HEK293T (cell line): Measurements from ENCODE around the gene PHC2.

Source experiments
- CTCF ChIA-PET: fragments of 350-600 bp; formaldehyde crosslinking; extraction: SDS; loops from one replicate; lab custom pipeline; 2021; ENCODE audit warnings: antibody characterized with exemption, inconsistent platforms; lab: Yijun Ruan, JAX
- POLR2A ChIA-PET: fragments of 350-600 bp; formaldehyde crosslinking; extraction: SDS; loops from one replicate; lab custom pipeline; 2020; ENCODE audit warnings: antibody characterized with exemption, inconsistent platforms; lab: Yijun Ruan, JAX
- DNase-seq: peaks from one replicate; pipeline ENCODE4 v3.0.0; 2012; ENCODE audit warnings: mixed read lengths; ENCODE audit errors: extremely low spot score
- ARNT ChIP-seq: fragments of 450-650 bp; IDR thresholded peaks from 2 replicates; pipeline ENCODE4 v1.6.1; 2017; ENCODE audit warnings: mild to moderate bottlenecking
- BHLHE40 ChIP-seq: fragments of 450-650 bp; IDR thresholded peaks from 2 replicates; pipeline ENCODE4 v1.6.1; 2016; ENCODE audit warnings: mild to moderate bottlenecking, moderate library complexity, borderline replicate concordance
- CTBP1 ChIP-seq: fragments of 450-650 bp; IDR thresholded peaks from 2 replicates; pipeline ENCODE4 v1.6.1; 2016; ENCODE audit warnings: borderline replicate concordance
- ELF4 ChIP-seq: fragments of 450-650 bp; IDR thresholded peaks from 2 replicates; pipeline ENCODE4 v1.6.1; 2017; ENCODE audit warnings: antibody characterized with exemption
- FOXA1 ChIP-seq: fragments of 450-650 bp; IDR thresholded peaks from 2 replicates; pipeline ENCODE4 v1.6.1; 2016; ENCODE audit warnings: mild to moderate bottlenecking
- FOXK2 ChIP-seq: fragments of 450-650 bp; IDR thresholded peaks from 2 replicates; pipeline ENCODE4 v1.6.1; 2016; ENCODE audit warnings: mild to moderate bottlenecking
- FOXM1 ChIP-seq: fragments of 450-650 bp; IDR thresholded peaks from 2 replicates; pipeline ENCODE4 v1.6.1; 2017; ENCODE audit warnings: mild to moderate bottlenecking, borderline replicate concordance
- HDGF ChIP-seq: fragments of 450-650 bp; IDR thresholded peaks from 2 replicates; pipeline ENCODE4 v1.6.1; 2017; ENCODE audit warnings: antibody characterized with exemption, borderline replicate concordance
- L3MBTL2 ChIP-seq: fragments of 450-650 bp; conservative IDR thresholded peaks from 2 replicates; pipeline ENCODE4 v1.6.1; 2016; ENCODE audit warnings: mild to moderate bottlenecking
- LEF1 ChIP-seq: fragments of 450-650 bp; IDR thresholded peaks from 2 replicates; pipeline ENCODE4 v1.6.1; 2017; ENCODE audit warnings: mild to moderate bottlenecking, borderline replicate concordance
- NFRKB ChIP-seq: fragments of 450-650 bp; IDR thresholded peaks from 2 replicates; pipeline ENCODE4 v1.6.1; 2016; ENCODE audit warnings: mild to moderate bottlenecking, moderate library complexity
- PKNOX1 ChIP-seq: fragments of 450-650 bp; IDR thresholded peaks from 2 replicates; pipeline ENCODE4 v1.6.1; 2016
- SP1 ChIP-seq: fragments of 450-650 bp; IDR thresholded peaks from 2 replicates; pipeline ENCODE4 v1.6.1; 2017
- SUZ12 ChIP-seq: fragments of 450-650 bp; IDR thresholded peaks from 2 replicates; pipeline ENCODE4 v1.6.1; 2016; ENCODE audit warnings: mild to moderate bottlenecking
- TARDBP ChIP-seq: fragments of 450-650 bp; IDR thresholded peaks from 2 replicates; pipeline ENCODE4 v1.6.1; 2016
- ZNF384 ChIP-seq: fragments of 450-650 bp; IDR thresholded peaks from 2 replicates; pipeline ENCODE4 v1.6.1; 2016

Gene PHC2

GRCh38 chr1:33378524-33378923 is 52.4 kb downstream of the PHC2 start:
- TF ChIP-seq ELF4 (no peak), CTBP1 (no peak), TARDBP (no peak), BHLHE40 (no peak), HDGF (no peak), L3MBTL2 (no peak), FOXM1 (no peak), PKNOX1 (no peak), ZNF384 (no peak), ARNT (no peak), FOXA1 (no peak), NFRKB (no peak)
- ChIA-PET POLR2A (no interaction called here), CTCF (no interaction called here)
- no peak for DNase-seq

GRCh38 chr1:33377756-33378155 is 53.1 kb downstream of the PHC2 start:
- TF ChIP-seq FOXK2 (no peak), HDGF (no peak), SUZ12 (no peak), PKNOX1 (no peak), SP1 (no peak), BHLHE40 (no peak), CTBP1 (no peak)
- ChIA-PET POLR2A (no interaction called here), CTCF (no interaction called here)
- no peak for DNase-seq

- TF ChIP-seq LEF1 (no peak), ARNT (no peak), PKNOX1 (no peak), L3MBTL2 (no peak), CTBP1 (no peak), FOXK2 (no peak), FOXA1 (no peak), NFRKB (no peak), BHLHE40 (no peak)
- CTCF ChIA-PET: no interaction called here
- no peak for DNase-seq
- POLR2A ChIA-PET: interaction anchor here (0.6 kb wide), 1 partner anchor 234 kb away, joined by 3 read pairs; no protein-coding TSS in a partner anchor
These were observed 53.9 kb downstream of the PHC2 start for GRCh38 chr1:33377013-33377412.

- ChIA-PET CTCF (interaction anchor here (0.6 kb wide), 1 partner anchor 84 kb away, joined by 11 read pairs; no protein-coding TSS in a partner anchor), POLR2A (no interaction called here)
- TF ChIP-seq PKNOX1 (no peak), SUZ12 (no peak), SP1 (no peak)
- no peak for DNase-seq
These were observed 55.6 kb downstream of the PHC2 start for GRCh38 chr1:33375316-33375715.

GRCh38 chr1:33374336-33375105 is 56.4 kb downstream of the PHC2 start:
- TF ChIP-seq FOXA1 (no peak), LEF1 (no peak), BHLHE40 (no peak), ELF4 (no peak), L3MBTL2 (no peak), ARNT (no peak), HDGF (no peak), PKNOX1 (no peak), SP1 (no peak), FOXM1 (no peak), ZNF384 (no peak), FOXK2 (no peak), CTBP1 (no peak), SUZ12 (no peak)
- DNase-seq: no peak
- ChIA-PET POLR2A (no interaction called here), CTCF (interaction anchor here (0.6 to 0.7 kb wide), 2 partner anchors 84 to 643 kb away, joined by 3 to 11 read pairs; no protein-coding TSS in a partner anchor)
